NCI-H2081 treated with DMSO at 0.1 percent for 48 hours (cell line): ENCODE data around the gene ADGRD1.

Experiments used
- DNase-seq: peaks from one replicate; lab custom pipeline; 2025; lab: John Stamatoyannopoulos, UW

ADGRD1 gene

GRCh38 chr12:131042834-131043245 is 89.1 kb downstream of the ADGRD1 start:
- DNase-seq, result no peak

- DNase-seq, result no peak
These were observed 89.7 kb downstream of the ADGRD1 start for GRCh38 chr12:131043401-131043871.

GRCh38 chr12:131044136-131044535 is 90.4 kb downstream of the ADGRD1 start:
- no peak for DNase-seq

GRCh38 chr12:131044760-131045381 is 91.2 kb downstream of the ADGRD1 start:
- no peak for DNase-seq

- DNase-seq, result no peak
These were observed 92.2 kb downstream of the ADGRD1 start for GRCh38 chr12:131045705-131046460.

GRCh38 chr12:131046813-131047788 is 93.4 kb downstream of the ADGRD1 start:
- DNase-seq, result no peak

- DNase-seq, result no peak
These were observed 94.3 kb downstream of the ADGRD1 start for GRCh38 chr12:131047789-131048610.

- DNase-seq, result no peak
These were observed 94.9 kb downstream of the ADGRD1 start for GRCh38 chr12:131048611-131048990.

- DNase-seq, result no peak
These were observed 95.3 kb downstream of the ADGRD1 start for GRCh38 chr12:131049002-131049401.

GRCh38 chr12:131049549-131050339 is 96.0 kb downstream of the ADGRD1 start:
- DNase-seq, result no peak

GRCh38 chr12:131050463-131051154 is 96.9 kb downstream of the ADGRD1 start:
- DNase-seq, result no peak

- DNase-seq, result no peak
These were observed 97.4 kb downstream of the ADGRD1 start for GRCh38 chr12:131051155-131051473.

GRCh38 chr12:131052063-131052781 is 98.5 kb downstream of the ADGRD1 start:
- no peak for DNase-seq

GRCh38 chr12:131052929-131053328 is 99.2 kb downstream of the ADGRD1 start:
- DNase-seq, result no peak

GRCh38 chr12:131053567-131053966 is 99.9 kb downstream of the ADGRD1 start:
- DNase-seq, result no peak

GRCh38 chr12:131054345-131055092 is 100.8 kb downstream of the ADGRD1 start:
- no peak for DNase-seq

- no peak for DNase-seq
These were observed 101.4 kb downstream of the ADGRD1 start for GRCh38 chr12:131055093-131055465.

- no peak for DNase-seq
These were observed 102.0 kb downstream of the ADGRD1 start for GRCh38 chr12:131055596-131056233.
